CD4-positive, alpha-beta T cell (primary cell): ENCODE data around the gene AHCYL2. TPM values are rescaled to one million over a fixed set of nuclear protein-coding genes. Genes with fewer than 3 reads are reported as not detected.
A peak's percentile ranks its signal among the peaks of the same experiment; 100 is the strongest.

ENCODE experiments used
- ATAC-seq: fragments of 200-7000 bp; cut with Tn5 transposase; one replicate; pipeline ENCODE4 v1.10.0; 2022; ENCODE audit warnings: mild to moderate bottlenecking; ENCODE audit not compliant: poor library complexity
- CTCF ChIA-PET: fragments of 350-600 bp; sonication (Branson Sonifier 250); formaldehyde crosslinking; loops from one replicate; lab custom pipeline; 2021; ENCODE audit warnings: antibody characterized with exemption, inconsistent platforms; lab: Charles Lee
- POLR2A ChIA-PET: fragments of 350-600 bp; sonication (Branson Sonifier 250); formaldehyde crosslinking; loops from one replicate; lab custom pipeline; 2021; ENCODE audit warnings: antibody characterized with exemption, inconsistent platforms; lab: Charles Lee
- DNase-seq, 14 experiments: peaks; one replicate each; pipeline ENCODE4 v3.0.0-alpha.2; 2013 to 2020; ENCODE audit warnings: mixed read lengths in 2 of 14
- H3K27ac ChIP-seq, 2 donors: one replicate each; pipeline versions ENCODE4 v1.5.1 to v1.7.0; 2013; ENCODE audit warnings: low read length in 2 of 2, low read depth in 1 of 2, mild to moderate bottlenecking in 1 of 2
- H3K27me3 ChIP-seq, 2 experiments: 1 replicate in 1 of 2; 2 replicates in 1 of 2; pipeline versions ENCODE4 v1.6.1 to v1.7.0; 2013; ENCODE audit warnings: low read length in 2 of 2, control low read depth in 1 of 2, mild to moderate bottlenecking in 1 of 2, moderate library complexity in 1 of 2; ENCODE audit not compliant: insufficient read depth in 2 of 2, control insufficient read depth in 1 of 2
- H3K36me3 ChIP-seq: one replicate; pipeline ENCODE4 v1.6.1; 2013; ENCODE audit warnings: low read length, control low read depth; ENCODE audit not compliant: insufficient read depth
- H3K4me1 ChIP-seq: one replicate; pipeline ENCODE4 v1.6.1; 2013; ENCODE audit warnings: low read length, control low read depth; ENCODE audit not compliant: insufficient read depth
- H3K4me3 ChIP-seq: one replicate; pipeline ENCODE4 v1.5.1; 2013; ENCODE audit warnings: mild to moderate bottlenecking, low read length, moderate library complexity
- H3K9me3 ChIP-seq, 2 experiments: 1 replicate in 1 of 2; 2 replicates in 1 of 2; pipeline versions ENCODE4 v1.6.1 to v1.7.0; 2013; ENCODE audit warnings: low read length in 2 of 2, mild to moderate bottlenecking in 2 of 2, control low read depth in 1 of 2, moderate library complexity in 1 of 2; ENCODE audit not compliant: control insufficient read depth in 1 of 2, insufficient read depth in 1 of 2
- H3K27ac Mint-ChIP-seq: one replicate; pipeline ENCODE4 v1.8.0; 2020; ENCODE audit warnings: mixed read lengths
- H3K27me3 Mint-ChIP-seq: one replicate; pipeline ENCODE4 v1.8.0; 2021; ENCODE audit warnings: mixed read lengths
- H3K36me3 Mint-ChIP-seq: one replicate; pipeline ENCODE4 v1.8.0; 2021; ENCODE audit warnings: low read depth, mixed read lengths
- H3K4me1 Mint-ChIP-seq: one replicate; pipeline ENCODE4 v1.8.0; 2021; ENCODE audit warnings: low read depth, mixed read lengths
- H3K4me3 Mint-ChIP-seq: one replicate; pipeline ENCODE4 v1.8.0; 2020; ENCODE audit warnings: mild to moderate bottlenecking, mixed read lengths
- H3K9me3 Mint-ChIP-seq: one replicate; pipeline ENCODE4 v1.8.0; 2020; ENCODE audit warnings: mixed read lengths
- intact Hi-C, 2 experiments: fragments of 100-400 bp; cut with DNase I in 1 of 2; cut with micrococcal nuclease in 1 of 2; formaldehyde crosslinking; loops; one replicate each; pipeline versions ENCODE4 v1.15.1 to v1.9.0; 2023 to 2025; cut with DNase I, micrococcal nuclease
- total RNA-seq, 174 experiments: library from RNA in 2 of 174; stranded (reverse) in 2 of 174; gene quantifications; one replicate each; pipeline ENCODE4 v1.2.3 and lab custom pipeline; 2021 to 2026
- TF ChIP-seq, protein P1 (sequence below): fragments of 200-600 bp; IDR thresholded peaks from one replicate; pipeline ENCODE4 v1.8.0; 2022; ENCODE audit warnings: antibody characterized with exemption, mild to moderate bottlenecking

AHCYL2 gene
- total RNA-seq, 2 experiments from 2014 or later: 5.8 to 6.0 TPM

GRCh38 chr7:129434675-129435318 lies 210.0 kb downstream of the AHCYL2 start:
- Mint-ChIP-seq H3K4me3 (peak overlapping the region; percentile 95), H3K27ac (no peak overlapping the region), H3K9me3 (no peaks in the 10 kb centered on the region), H3K4me1 (peaks cover 23% of the 10 kb centered on the region), H3K27me3 (peaks cover 35% of the 10 kb centered on the region), H3K36me3 (peaks cover 5% of the 10 kb centered on the region)
- Histone ChIP-seq H3K4me3 (peak overlapping the region; percentile 88), H3K4me1 (peaks cover 19% of the 10 kb centered on the region), H3K27me3 (peaks cover 15 to 30% of the 10 kb centered on the region in 2 experiments), H3K9me3 (no peaks in the 10 kb centered on the region), H3K36me3 (no peaks in the 10 kb centered on the region), H3K27ac (no peak overlapping the region)
- intact Hi-C loops: loop anchor here in 1 of 2 experiments (5.0 to 10.0 kb wide), 4 partner anchors 68 to 570 kb away; partner anchors contain the start of genes AHCYL2, ATP6V1F and SMKR1
- TF ChIP-seq, protein P1, sequence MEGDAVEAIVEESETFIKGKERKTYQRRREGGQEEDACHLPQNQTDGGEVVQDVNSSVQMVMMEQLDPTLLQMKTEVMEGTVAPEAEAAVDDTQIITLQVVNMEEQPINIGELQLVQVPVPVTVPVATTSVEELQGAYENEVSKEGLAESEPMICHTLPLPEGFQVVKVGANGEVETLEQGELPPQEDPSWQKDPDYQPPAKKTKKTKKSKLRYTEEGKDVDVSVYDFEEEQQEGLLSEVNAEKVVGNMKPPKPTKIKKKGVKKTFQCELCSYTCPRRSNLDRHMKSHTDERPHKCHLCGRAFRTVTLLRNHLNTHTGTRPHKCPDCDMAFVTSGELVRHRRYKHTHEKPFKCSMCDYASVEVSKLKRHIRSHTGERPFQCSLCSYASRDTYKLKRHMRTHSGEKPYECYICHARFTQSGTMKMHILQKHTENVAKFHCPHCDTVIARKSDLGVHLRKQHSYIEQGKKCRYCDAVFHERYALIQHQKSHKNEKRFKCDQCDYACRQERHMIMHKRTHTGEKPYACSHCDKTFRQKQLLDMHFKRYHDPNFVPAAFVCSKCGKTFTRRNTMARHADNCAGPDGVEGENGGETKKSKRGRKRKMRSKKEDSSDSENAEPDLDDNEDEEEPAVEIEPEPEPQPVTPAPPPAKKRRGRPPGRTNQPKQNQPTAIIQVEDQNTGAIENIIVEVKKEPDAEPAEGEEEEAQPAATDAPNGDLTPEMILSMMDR: no peak
- ChIA-PET CTCF (interaction anchor here (1.0 to 1.6 kb wide), 3 partner anchors 67 to 216 kb away, joined by 3 to 4 read pairs (median 3); no protein-coding TSS in a partner anchor), POLR2A (interaction anchor here (0.8 to 1.5 kb wide), 6 partner anchors 8 to 176 kb away, joined by 3 to 7 read pairs (median 4); partner anchors contain the start of gene NRF1)
- no peak for ATAC-seq
- DNase-seq: peak in 1 of 14 experiments; percentile 23

DNA sequence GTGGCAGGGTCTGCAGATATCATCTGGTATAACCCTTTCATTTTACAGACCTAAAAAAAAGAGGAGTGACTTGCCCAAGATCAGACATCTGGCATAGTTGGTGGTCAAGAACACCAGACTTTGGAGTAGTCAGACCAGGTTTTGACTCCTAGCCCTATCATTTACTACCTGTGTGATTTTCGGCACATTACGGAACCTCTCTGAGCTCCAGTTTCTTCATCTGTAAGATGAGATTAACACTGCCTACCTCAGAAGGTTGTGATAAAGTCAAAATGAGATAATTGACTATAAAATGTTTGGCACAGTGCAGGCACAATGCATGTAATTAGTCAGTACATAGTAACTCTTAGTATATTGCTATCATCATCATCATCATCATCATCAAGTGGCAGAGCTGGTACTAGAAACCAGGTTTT lies 210.6 kb downstream of the AHCYL2 start:
- Mint-ChIP-seq H3K4me1 (peaks cover 23% of the 10 kb centered on the region), H3K27ac (no peak overlapping the region), H3K36me3 (peaks cover 5% of the 10 kb centered on the region), H3K27me3 (peaks cover 40% of the 10 kb centered on the region), H3K9me3 (no peaks in the 10 kb centered on the region), H3K4me3 (peak overlapping the region; percentile 95)
- DNase-seq (peak in 1 of 14 experiments; percentile 1), ATAC-seq (no peak)
- H3K9me3 ChIP-seq: no peaks in the 10 kb centered on the region
- ChIA-PET POLR2A (no interaction called here), CTCF (interaction anchor here (1.6 kb wide), 1 partner anchor 68 kb away, joined by 3 read pairs; no protein-coding TSS in a partner anchor)
- H3K27ac ChIP-seq: no peak overlapping the region
- H3K4me3 ChIP-seq: no peak overlapping the region
- TF ChIP-seq, protein P1: no peak
- intact Hi-C loops: loop anchor here in 1 of 2 experiments (10.0 kb wide), 1 partner anchor 571 kb away; the partner anchor contains the start of gene ATP6V1F
- peaks cover 15 to 30% of the 10 kb centered on the region in 2 experiments for H3K27me3 ChIP-seq
- peaks cover 19% of the 10 kb centered on the region for H3K4me1 ChIP-seq
- H3K36me3 ChIP-seq: no peaks in the 10 kb centered on the region

- TF ChIP-seq, protein P1: no peak
- no peaks in the 10 kb centered on the region for H3K36me3 ChIP-seq
- Mint-ChIP-seq H3K4me3 (peak overlapping the region; percentile 18), H3K36me3 (peaks cover 5% of the 10 kb centered on the region), H3K9me3 (no peaks in the 10 kb centered on the region), H3K27ac (no peak overlapping the region), H3K4me1 (peaks cover 23% of the 10 kb centered on the region), H3K27me3 (peaks cover 40% of the 10 kb centered on the region)
- ATAC-seq (no peak), DNase-seq (no peak)
- no peak overlapping the region for H3K27ac ChIP-seq
- POLR2A ChIA-PET: no interaction called here
- CTCF ChIA-PET: no interaction called here
- H3K4me3 ChIP-seq: no peak overlapping the region
- peaks cover 19% of the 10 kb centered on the region for H3K4me1 ChIP-seq
- no peaks in the 10 kb centered on the region for H3K9me3 ChIP-seq
- H3K27me3 ChIP-seq: peaks cover 15 to 30% of the 10 kb centered on the region in 2 experiments
- intact Hi-C loops: loop anchor here in 1 of 2 experiments (10.0 kb wide), 1 partner anchor 572 kb away; the partner anchor contains the start of gene ATP6V1F
These were observed 211.6 kb downstream of the AHCYL2 start for GRCh38 chr7:129436335-129436923.
